ACC112 (cell line): ENCODE data around the gene PTGES3L.
A peak's percentile ranks its signal among the peaks of the same experiment; 100 is the strongest.
"Not testable (repeated sequence)": the region's sequence is repeated elsewhere in the genome, so short reads cannot be mapped to it uniquely, and the experiment has no call there.

Experiments used
- H2AFZ ChIP-seq: fragments of 200-600 bp; sonication (generic); one replicate; pipeline ENCODE4 v1.6.0; 2017; ENCODE audit warnings: antibody characterized with exemption, low read length; ENCODE audit not compliant: unreplicated experiment
- H3K27ac ChIP-seq: fragments of 200-600 bp; sonication (generic); 2 replicates; pipeline ENCODE4 v1.5.1; 2014; ENCODE audit warnings: low read depth, mild to moderate bottlenecking, antibody characterized with exemption, low read length, moderate library complexity
- H3K27me3 ChIP-seq: fragments of 200-600 bp; sonication (generic); 2 replicates; pipeline ENCODE4 v1.6.1; 2014; ENCODE audit warnings: mild to moderate bottlenecking, antibody characterized with exemption, low read length, moderate library complexity, mixed read lengths; ENCODE audit not compliant: insufficient read depth
- H3K36me3 ChIP-seq: fragments of 200-600 bp; sonication (generic); 2 replicates; pipeline ENCODE4 v1.6.1; 2016; ENCODE audit warnings: mild to moderate bottlenecking, antibody characterized with exemption, low read length, moderate library complexity, mixed read lengths; ENCODE audit not compliant: insufficient read depth
- H3K4me1 ChIP-seq: fragments of 200-600 bp; sonication (generic); one replicate; pipeline ENCODE4 v1.6.1; 2016; ENCODE audit warnings: low read length, mixed read lengths; ENCODE audit not compliant: insufficient read depth, unreplicated experiment, control insufficient read depth
- H3K4me3 ChIP-seq: fragments of 200-600 bp; sonication (generic); 2 replicates; pipeline ENCODE4 v1.5.1; 2014; ENCODE audit warnings: mild to moderate bottlenecking, low read depth, low read length
- H3K79me2 ChIP-seq: fragments of 200-600 bp; sonication (generic); one replicate; pipeline ENCODE4 v1.6.0; 2016; ENCODE audit warnings: low read length; ENCODE audit not compliant: control insufficient read depth, unreplicated experiment, insufficient read depth

PTGES3L gene

GRCh38 chr17:42937712-42938596 lies 41.9 kb downstream of the PTGES3L start:
- peak overlapping the region; percentile 16 for H2AFZ ChIP-seq
- H3K36me3 ChIP-seq, result no peaks in the 10 kb centered on the region
- H3K79me2 ChIP-seq, result no peaks in the 10 kb centered on the region
- H3K27ac ChIP-seq, result no peak overlapping the region
- no peaks in the 10 kb centered on the region for H3K27me3 ChIP-seq
- no peak overlapping the region for H3K4me3 ChIP-seq
- H3K4me1 ChIP-seq, result no peaks in the 10 kb centered on the region

GRCh38 chr17:42929497-42929844 lies 50.4 kb downstream of the PTGES3L start:
- Histone ChIP-seq H3K79me2 (no peaks in the 10 kb centered on the region), H3K36me3 (no peaks in the 10 kb centered on the region), H3K4me1 (peaks cover 8% of the 10 kb centered on the region), H3K27me3 (no peaks in the 10 kb centered on the region), H3K27ac (peak overlapping the region; percentile 87), H2AFZ (no peak overlapping the region), H3K4me3 (no peak overlapping the region)

GRCh38 chr17:42928714-42929496 lies 51.0 kb downstream of the PTGES3L start:
- Histone ChIP-seq H3K4me1 (peaks cover 8% of the 10 kb centered on the region), H2AFZ (peak overlapping the region; percentile 60), H3K27me3 (no peaks in the 10 kb centered on the region), H3K27ac (peak overlapping the region; percentile 87), H3K36me3 (no peaks in the 10 kb centered on the region), H3K79me2 (no peaks in the 10 kb centered on the region), H3K4me3 (peak overlapping the region; percentile 17; the same call in 1 of the 2 replicates)

- Histone ChIP-seq H3K27me3 (peaks cover 7% of the 10 kb centered on the region; the same call in 1 of the 2 replicates), H3K27ac (no peak overlapping the region), H2AFZ (no peak overlapping the region), H3K4me3 (no peak overlapping the region), H3K36me3 (no peaks in the 10 kb centered on the region), H3K79me2 (no peaks in the 10 kb centered on the region), H3K4me1 (peaks cover 8% of the 10 kb centered on the region)
Observed at GRCh38 chr17:42924891-42925290, 55.0 kb downstream of the PTGES3L start.

GRCh38 chr17:42923472-42923871 lies 56.4 kb downstream of the PTGES3L start:
- H2AFZ ChIP-seq, H3K27me3 ChIP-seq, H3K36me3 ChIP-seq, H3K27ac ChIP-seq, H3K4me1 ChIP-seq, H3K4me3 ChIP-seq, H3K79me2 ChIP-seq: not testable (repeated sequence)

GRCh38 chr17:42922294-42922693 lies 57.6 kb downstream of the PTGES3L start:
- H3K79me2 ChIP-seq, result no peaks in the 10 kb centered on the region
- H3K27ac ChIP-seq, result no peak overlapping the region
- H3K4me1 ChIP-seq, result no peaks in the 10 kb centered on the region
- H2AFZ ChIP-seq, result no peak overlapping the region
- no peak overlapping the region for H3K4me3 ChIP-seq
- no peaks in the 10 kb centered on the region for H3K36me3 ChIP-seq
- H3K27me3 ChIP-seq, result peaks cover 7% of the 10 kb centered on the region; the same call in 1 of the 2 replicates

GRCh38 chr17:42920922-42921321 lies 59.0 kb downstream of the PTGES3L start:
- Histone ChIP-seq H3K27me3 (peaks cover 7% of the 10 kb centered on the region; the same call in 1 of the 2 replicates), H3K4me1 (no peaks in the 10 kb centered on the region), H2AFZ (no peak overlapping the region), H3K27ac (no peak overlapping the region), H3K36me3 (no peaks in the 10 kb centered on the region), H3K4me3 (no peak overlapping the region), H3K79me2 (no peaks in the 10 kb centered on the region)

- Histone ChIP-seq H3K27me3 (peaks cover 7% of the 10 kb centered on the region; the same call in 1 of the 2 replicates), H3K36me3 (no peaks in the 10 kb centered on the region), H3K4me3 (no peak overlapping the region), H3K27ac (no peak overlapping the region), H3K79me2 (no peaks in the 10 kb centered on the region), H3K4me1 (no peaks in the 10 kb centered on the region), H2AFZ (no peak overlapping the region)
Observed at GRCh38 chr17:42920106-42920900, 59.6 kb downstream of the PTGES3L start.

GRCh38 chr17:42919522-42920077 lies 60.3 kb downstream of the PTGES3L start:
- not testable (repeated sequence) for H2AFZ ChIP-seq, H3K4me3 ChIP-seq

GRCh38 chr17:42918902-42919521 lies 60.9 kb downstream of the PTGES3L start:
- no peaks in the 10 kb centered on the region for H3K79me2 ChIP-seq
- H3K4me3 ChIP-seq, result no peak overlapping the region
- H3K27me3 ChIP-seq, result peaks cover 7% of the 10 kb centered on the region; the same call in 1 of the 2 replicates
- no peak overlapping the region for H3K27ac ChIP-seq
- H3K4me1 ChIP-seq, result no peaks in the 10 kb centered on the region
- H2AFZ ChIP-seq, result no peak overlapping the region
- H3K36me3 ChIP-seq, result no peaks in the 10 kb centered on the region

More at GRCh38 chr17:42919522-42920077, 60.3 kb downstream of the PTGES3L start:
- not testable (repeated sequence) for H3K79me2 ChIP-seq, H3K27ac ChIP-seq, H3K4me1 ChIP-seq, H3K36me3 ChIP-seq, H3K27me3 ChIP-seq
